ES-I3 (cell line): ENCODE measurements around the gene TNKS1BP1.

Experiments
- H3K36me3 ChIP-seq: 2 replicates; pipeline ENCODE4 v1.6.1; 2013; ENCODE audit warnings: mild to moderate bottlenecking, low read length, control low read depth, moderate library complexity; ENCODE audit not compliant: insufficient read depth
- H3K4me1 ChIP-seq: 2 replicates; pipeline ENCODE4 v1.6.1; 2013; ENCODE audit warnings: mild to moderate bottlenecking, control low read depth, low read length; ENCODE audit not compliant: insufficient read depth
- H3K9ac ChIP-seq: 2 replicates; pipeline ENCODE4 v1.6.1; 2013; ENCODE audit warnings: low read depth, mild to moderate bottlenecking, low read length, moderate library complexity
- H3K9me3 ChIP-seq: 2 replicates; pipeline ENCODE4 v1.6.1; 2013; ENCODE audit warnings: mild to moderate bottlenecking, low read length, moderate library complexity; ENCODE audit not compliant: control insufficient read depth, insufficient read depth

TNKS1BP1 gene

DNA sequence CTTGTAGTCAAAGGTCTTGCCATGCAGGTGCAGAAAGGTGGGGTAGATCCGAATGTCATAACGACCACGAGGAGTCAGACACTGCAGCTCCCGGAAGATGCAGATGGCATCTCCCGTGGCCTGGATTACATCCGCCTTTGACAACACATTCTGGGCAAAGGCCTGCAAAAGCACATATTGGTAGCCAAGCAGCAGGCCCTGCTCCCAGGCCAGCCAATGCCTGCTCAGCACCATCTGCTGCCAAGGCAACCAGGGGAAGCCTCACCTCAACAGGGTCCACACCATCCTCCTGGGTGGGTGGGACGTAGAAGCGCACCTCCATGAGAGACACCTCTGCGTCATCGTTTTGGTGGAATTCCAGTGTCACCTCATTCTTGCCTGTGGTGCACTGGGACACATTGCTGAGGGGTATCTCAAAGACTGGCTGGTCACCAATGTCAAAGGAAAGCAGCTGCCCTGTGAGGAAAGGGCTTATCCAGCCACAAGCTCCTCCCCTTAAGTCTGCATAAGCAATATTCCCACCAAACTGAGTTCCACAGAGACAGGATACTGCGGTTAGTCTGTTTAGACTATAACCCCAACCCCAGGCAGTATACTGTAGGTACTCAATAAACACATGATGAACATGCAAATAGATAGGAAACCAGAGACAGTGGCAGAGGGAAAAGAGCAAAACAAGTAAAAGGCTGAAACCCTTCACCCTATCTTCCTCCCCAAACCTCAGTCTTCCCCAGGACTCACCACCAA is 8.1 kb upstream of the TNKS1BP1 start:
- no peak overlapping the region for H3K9ac ChIP-seq
- no peaks in the 10 kb centered on the region for H3K9me3 ChIP-seq
- peaks cover 9% of the 10 kb centered on the region; the same call in 1 of the 2 replicates for H3K4me1 ChIP-seq
- peaks cover 39% of the 10 kb centered on the region for H3K36me3 ChIP-seq

DNA sequence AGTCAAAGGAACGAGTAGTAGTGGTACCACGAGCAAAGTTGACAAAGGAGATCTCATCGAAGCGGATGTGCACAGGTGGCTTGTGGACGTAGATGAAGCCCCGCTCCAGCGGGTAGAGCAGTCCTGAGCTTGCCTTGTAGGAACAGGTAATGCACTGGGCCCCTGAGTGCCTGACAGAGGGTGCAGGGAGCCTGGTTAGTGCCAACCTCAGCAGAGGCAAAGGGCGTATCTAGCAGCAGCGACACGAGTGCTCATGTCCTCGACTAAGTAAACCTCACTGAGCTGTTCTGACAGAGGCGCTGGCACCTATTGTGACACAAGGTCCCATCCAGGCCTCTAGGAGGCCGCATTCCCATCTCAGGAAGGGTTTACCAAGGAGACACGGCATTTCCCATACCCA is 7.0 kb upstream of the TNKS1BP1 start:
- H3K9me3 ChIP-seq = no peaks in the 10 kb centered on the region
- peaks cover 49% of the 10 kb centered on the region for H3K36me3 ChIP-seq
- no peak overlapping the region for H3K9ac ChIP-seq
- peaks cover 9% of the 10 kb centered on the region; the same call in 1 of the 2 replicates for H3K4me1 ChIP-seq

DNA sequence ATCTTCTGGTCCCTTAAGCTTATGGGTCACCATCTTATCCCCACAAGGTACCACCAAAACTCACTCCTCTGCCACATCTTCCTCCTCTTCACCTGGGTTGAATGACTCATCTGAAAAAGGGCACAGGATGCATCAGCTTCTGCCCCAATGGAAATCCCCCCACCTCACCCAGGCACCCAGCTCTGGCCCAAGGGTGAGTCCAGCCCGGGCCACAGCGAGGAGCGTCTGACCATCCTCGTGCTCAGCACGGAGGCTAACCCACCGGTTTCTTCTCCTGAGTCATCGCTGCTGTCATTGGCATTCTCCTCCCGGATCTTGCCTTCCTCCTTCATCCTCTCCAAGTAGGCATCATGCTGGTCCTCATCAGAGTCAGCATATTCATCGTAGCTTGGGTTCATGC is 5.3 kb upstream of the TNKS1BP1 start:
- H3K4me1 ChIP-seq = peaks cover 16% of the 10 kb centered on the region; the same call in 1 of the 2 replicates
- H3K9ac ChIP-seq = no peak overlapping the region
- H3K36me3 ChIP-seq = peaks cover 49% of the 10 kb centered on the region
- H3K9me3 ChIP-seq = no peaks in the 10 kb centered on the region

- H3K9ac ChIP-seq = no peak overlapping the region
- peaks cover 13% of the 10 kb centered on the region for H3K4me1 ChIP-seq
- H3K36me3 ChIP-seq = peaks cover 39% of the 10 kb centered on the region
- H3K9me3 ChIP-seq = no peaks in the 10 kb centered on the region
These were observed 3.0 kb upstream of the TNKS1BP1 start for GRCh38 chr11:57327721-57328120.

- Histone ChIP-seq H3K9me3 (no peaks in the 10 kb centered on the region), H3K9ac (peak overlapping the region; percentile 84), H3K36me3 (peaks cover 27% of the 10 kb centered on the region), H3K4me1 (peaks cover 26% of the 10 kb centered on the region)
These were observed 940 bp upstream of the TNKS1BP1 start for GRCh38 chr11:57325735-57326048.

DNA sequence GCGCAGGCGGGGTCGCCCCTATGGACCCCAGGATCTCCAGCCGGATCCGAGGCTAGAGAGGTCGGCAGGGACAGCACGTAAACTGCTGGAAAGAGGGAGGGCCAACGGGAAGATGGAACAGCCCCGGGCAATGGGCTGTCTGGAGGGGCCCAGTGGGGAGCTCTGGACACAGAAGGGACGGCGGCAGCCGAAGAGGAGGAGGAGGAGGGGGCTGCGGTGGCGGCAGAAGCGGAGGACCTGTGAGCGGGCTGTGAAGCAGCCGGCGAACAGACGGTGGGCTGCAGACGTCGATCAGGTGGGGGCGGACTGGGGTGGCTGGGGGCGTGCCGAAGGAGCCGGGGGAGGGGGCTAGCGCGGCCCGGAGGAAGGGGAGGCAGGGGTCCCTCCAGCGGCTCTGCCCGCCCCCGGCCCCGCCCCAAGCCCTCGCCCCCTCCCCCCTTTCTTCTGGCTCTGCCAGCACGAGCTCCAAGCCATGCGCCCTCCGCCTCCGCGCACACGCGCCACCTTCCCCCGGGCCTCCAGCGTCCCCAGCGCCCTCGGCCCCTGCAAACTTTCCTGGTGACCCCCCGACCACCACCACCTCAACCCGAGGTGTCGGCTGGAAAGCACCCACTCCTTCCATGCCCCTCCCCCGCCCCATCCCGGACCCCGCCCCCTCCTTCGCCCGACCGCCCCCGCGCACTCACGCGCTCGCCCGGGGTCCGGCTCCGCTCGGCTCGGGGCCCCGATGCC is 432 bp downstream of the TNKS1BP1 start:
- peaks cover 26% of the 10 kb centered on the region for H3K4me1 ChIP-seq
- no peaks in the 10 kb centered on the region for H3K9me3 ChIP-seq
- H3K36me3 ChIP-seq = peaks cover 22% of the 10 kb centered on the region
- H3K9ac ChIP-seq = peak overlapping the region; percentile 94

- Histone ChIP-seq H3K9ac (peak overlapping the region; percentile 94), H3K36me3 (peaks cover 19% of the 10 kb centered on the region)
These were observed 948 bp downstream of the TNKS1BP1 start for GRCh38 chr11:57323855-57324153.

DNA sequence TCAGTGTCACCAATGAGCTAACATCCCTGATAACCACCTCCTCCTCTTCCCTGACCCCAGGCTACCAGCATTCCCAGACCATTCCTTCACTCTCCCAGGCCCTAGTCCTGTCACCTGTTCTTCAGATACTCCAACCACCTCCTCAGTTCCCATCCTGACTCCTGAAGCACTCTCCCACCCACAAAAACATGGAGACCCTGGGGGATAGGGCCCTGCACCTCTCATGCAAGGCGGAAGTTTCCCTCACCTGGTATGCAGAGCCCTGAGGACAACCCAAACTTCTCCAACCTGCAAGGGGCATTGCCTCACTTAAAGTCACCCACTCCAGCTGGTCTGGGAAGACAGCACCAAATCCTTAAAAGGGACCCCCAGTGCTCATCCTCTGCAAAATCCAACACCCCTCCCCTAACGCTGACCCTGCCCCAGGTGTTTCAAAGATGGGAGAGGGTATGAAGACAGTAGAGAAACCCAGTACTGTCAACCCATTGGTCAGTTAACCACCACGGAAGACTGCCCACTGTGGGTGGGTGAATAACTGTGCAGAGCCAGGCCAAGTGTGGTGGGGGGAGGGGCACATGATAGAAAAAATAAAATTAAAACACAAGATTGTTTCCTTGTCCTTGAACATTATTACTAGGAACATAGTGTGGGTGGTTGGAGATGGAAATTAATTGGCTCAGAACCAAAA is 1.4 kb downstream of the TNKS1BP1 start:
- Histone ChIP-seq H3K9me3 (no peaks in the 10 kb centered on the region), H3K36me3 (peaks cover 14% of the 10 kb centered on the region), H3K9ac (peak overlapping the region; percentile 94), H3K4me1 (peaks cover 26% of the 10 kb centered on the region)

More at GRCh38 chr11:57323855-57324153, 948 bp downstream of the TNKS1BP1 start:
- Histone ChIP-seq H3K9me3 (no peaks in the 10 kb centered on the region), H3K4me1 (peaks cover 26% of the 10 kb centered on the region)

DNA sequence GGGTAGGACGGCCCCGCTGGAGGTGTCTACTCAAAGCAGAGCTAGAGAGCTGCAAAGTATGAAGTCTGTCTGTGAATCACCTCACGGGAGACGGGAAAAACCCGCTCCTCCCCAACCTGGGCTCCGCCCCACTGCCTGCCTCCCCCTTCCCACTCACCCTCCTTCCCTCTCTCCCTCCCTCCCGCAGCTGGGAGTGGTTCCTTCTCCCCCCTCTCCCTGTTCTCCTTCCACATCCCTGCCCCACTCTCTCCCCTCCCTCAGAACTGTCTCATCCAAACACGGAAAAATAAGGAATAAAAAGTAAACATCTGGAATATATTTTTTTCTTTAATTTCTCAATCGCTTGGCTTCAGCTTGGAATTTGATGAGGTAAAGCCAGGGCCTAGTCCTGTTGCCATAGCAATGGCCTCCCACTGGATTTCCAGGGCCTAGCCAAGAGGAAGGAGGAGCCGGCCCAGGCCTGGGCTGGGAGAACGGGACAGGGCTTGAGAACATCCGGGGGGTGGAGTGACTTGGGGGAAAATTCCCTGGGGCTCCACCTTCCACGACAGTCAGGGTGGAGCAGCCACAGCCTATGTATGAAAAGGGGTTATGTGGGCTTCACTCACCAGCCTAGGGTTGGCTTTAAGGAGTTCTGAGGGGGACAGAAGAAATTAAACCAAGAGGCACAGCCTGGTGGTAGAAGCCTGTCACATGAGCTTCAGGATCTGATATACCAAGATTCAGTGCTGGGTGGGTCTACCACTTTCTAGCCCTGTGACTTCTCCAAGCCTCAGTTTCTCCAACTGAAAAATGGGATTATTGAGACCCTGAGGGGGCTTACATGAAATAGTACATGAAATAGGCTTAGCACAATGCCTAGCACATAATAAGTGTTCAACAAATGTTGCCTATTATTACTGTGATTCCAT is 2.2 kb downstream of the TNKS1BP1 start:
- H3K9ac ChIP-seq = peak overlapping the region; percentile 9; the same call in 1 of the 2 replicates

DNA sequence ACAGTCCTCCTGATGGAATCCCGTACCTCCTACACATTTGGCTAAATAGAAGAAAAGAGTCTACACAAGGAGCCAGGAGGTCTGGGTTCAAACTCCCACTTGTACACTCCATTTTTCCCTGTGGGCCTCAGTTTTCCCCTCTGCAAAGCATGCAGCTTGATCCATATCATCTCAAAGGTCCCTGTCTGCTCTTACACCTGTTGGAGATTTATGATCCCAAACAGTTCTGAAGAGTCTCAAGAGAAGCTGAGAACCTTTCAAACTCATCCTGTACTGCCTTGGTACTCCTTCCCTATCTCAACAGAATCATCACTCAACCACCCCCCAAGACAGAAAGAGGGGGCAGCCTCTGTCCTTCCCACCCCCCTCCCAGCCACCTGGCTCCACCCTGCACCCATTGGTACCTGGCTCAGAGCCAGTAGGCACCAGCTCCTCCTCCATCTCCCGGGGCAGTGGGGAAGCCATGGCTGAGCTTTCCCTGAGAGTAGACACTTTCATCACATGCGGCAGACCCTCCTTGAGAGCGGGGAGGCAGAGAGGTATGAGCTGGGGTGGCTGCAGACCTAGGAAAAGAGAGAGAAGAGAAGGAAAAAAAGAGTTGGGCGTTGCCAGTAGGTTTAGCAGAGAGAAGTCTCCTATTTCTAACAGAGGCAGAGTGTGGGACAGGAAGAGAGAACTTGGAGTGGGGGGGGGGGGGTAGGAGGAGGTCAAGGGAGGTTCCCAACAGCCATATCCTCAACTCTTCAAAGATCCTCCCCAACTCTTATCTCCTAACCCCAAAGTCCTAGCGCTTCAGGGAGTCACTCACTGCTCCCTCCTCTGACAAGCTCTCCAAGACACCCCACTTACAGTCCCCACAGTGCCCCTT is 3.1 kb downstream of the TNKS1BP1 start:
- H3K4me1 ChIP-seq = peaks cover 28% of the 10 kb centered on the region
- no peaks in the 10 kb centered on the region for H3K9me3 ChIP-seq
- peaks cover 16% of the 10 kb centered on the region; the same call in 1 of the 2 replicates for H3K36me3 ChIP-seq
- H3K9ac ChIP-seq = peak overlapping the region; percentile 5; the same call in 1 of the 2 replicates

More for the DNA sequence above, 2.2 kb downstream of the TNKS1BP1 start:
- Histone ChIP-seq H3K9me3 (no peaks in the 10 kb centered on the region), H3K36me3 (peaks cover 14% of the 10 kb centered on the region), H3K4me1 (peaks cover 26% of the 10 kb centered on the region)

DNA sequence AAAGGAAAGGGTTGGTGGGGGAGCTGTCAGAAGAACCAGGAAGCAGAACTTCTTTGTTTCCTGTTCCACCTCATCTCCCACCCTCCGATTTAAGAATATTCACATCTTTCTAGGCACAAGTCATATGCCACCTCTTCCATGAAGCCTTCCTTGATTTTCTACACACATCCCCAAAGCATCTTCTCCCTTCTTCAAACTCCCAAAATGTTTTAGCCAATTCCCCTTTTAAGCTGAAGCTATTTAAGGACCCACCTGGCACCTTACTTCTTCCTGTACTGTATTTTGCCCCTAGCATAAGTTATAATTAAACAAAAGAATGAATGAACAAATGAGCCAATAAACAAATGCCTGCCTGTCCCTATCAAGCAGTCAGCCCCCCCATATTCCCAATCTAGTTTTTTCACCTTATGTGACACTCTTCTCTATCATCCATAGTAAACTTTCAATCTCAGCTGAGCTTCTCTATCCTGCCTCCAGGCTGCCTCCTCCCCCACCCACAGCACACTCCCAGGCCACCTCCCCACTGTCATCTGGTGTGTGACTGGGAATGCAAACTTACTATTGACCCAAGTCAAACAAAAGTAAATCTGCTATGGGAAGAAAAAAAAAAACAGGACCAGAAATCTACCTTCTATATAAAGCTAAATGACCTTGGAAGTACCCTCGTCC is 3.9 kb downstream of the TNKS1BP1 start:
- Histone ChIP-seq H3K36me3 (peaks cover 16% of the 10 kb centered on the region; the same call in 1 of the 2 replicates), H3K9ac (no peak overlapping the region), H3K4me1 (peaks cover 31% of the 10 kb centered on the region), H3K9me3 (no peaks in the 10 kb centered on the region)

DNA sequence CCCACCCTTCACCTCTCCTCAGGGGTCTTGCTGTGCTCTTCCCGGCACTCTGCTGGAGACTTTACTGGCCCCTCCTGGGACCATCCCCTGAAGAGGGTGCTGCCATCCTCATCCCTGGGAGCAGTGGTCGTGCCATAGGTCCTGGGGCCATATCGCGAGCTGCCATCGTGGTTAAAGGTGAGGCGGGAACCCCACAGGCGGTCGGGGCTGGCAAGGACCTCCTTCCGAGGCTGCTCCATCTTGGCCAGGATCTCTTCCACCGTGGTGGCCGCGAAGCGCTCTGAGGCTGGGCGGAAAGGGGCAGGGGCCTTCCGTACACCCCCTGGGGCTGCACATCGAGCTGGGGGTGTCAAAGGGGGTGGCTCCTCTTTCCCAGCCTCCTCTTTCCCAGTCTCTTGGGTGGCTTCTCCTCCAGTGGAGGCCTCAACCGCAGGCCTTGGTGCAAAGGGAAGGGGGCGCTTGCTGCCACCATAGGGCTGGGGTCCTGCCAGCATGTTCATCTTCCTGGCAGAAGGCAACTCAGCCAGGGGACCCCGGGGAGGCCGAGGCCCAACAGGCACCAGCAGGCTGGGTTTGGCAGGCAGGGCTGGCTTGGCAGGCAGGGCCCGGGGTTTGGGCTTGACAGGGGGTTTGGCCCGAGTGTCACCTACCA is 4.6 kb downstream of the TNKS1BP1 start:
- Histone ChIP-seq H3K4me1 (peaks cover 31% of the 10 kb centered on the region), H3K36me3 (peaks cover 16% of the 10 kb centered on the region; the same call in 1 of the 2 replicates), H3K9me3 (no peaks in the 10 kb centered on the region), H3K9ac (no peak overlapping the region)
